ENCODE measurements around the gene WDR83. TPM values are rescaled to one million over a fixed set of nuclear protein-coding genes. Genes with fewer than 3 reads are reported as not detected.

WDR83 gene
- total and polyA plus RNA-seq, 2 experiments from 2014 or later, result 12.5 to 18.5 TPM

GRCh38 chr19:12647047-12647446 is 19.6 kb upstream of the WDR83 start:
- Histone ChIP-seq H3K4me2 (peak overlapping the region; percentile 77; the same call in 1 of the 2 replicates), H3K4me3 (0 out of 2 replicates have a peak overlapping the region, but pooled peaks have one; percentile 53), H3K9me2 (ENCODE audit: insufficient read depth) (no peaks in the 10 kb centered on the region), H3K36me3 (ENCODE audit: insufficient read depth) (no peaks in the 10 kb centered on the region), H3K27me3 (ENCODE audit: insufficient read depth) (no peaks in the 10 kb centered on the region), H3K79me2 (replicated peaks; ENCODE audit: insufficient read depth) (no peaks in the 10 kb centered on the region), H3F3A (replicated peaks; ENCODE audit: low read depth) (0 out of 2 replicates have a peak, but pooled peaks cover 7% of the 10 kb centered on the region), H3K4me1 (ENCODE audit: insufficient read depth) (no peaks in the 10 kb centered on the region), H3K27ac (ENCODE audit: low read depth) (no peak overlapping the region), H2AFZ (no peak overlapping the region), H4K20me1 (replicated peaks; ENCODE audit: insufficient read depth) (no peaks in the 10 kb centered on the region)
- H3K4me1 Mint-ChIP-seq, result peaks cover 2% of the 10 kb centered on the region; the same call in 2 of the 3 replicates
- no peak overlapping the region for H3K27ac Mint-ChIP-seq
- DNase-seq (ENCODE audit: low spot score) (no peak), ATAC-seq (no peak)
- H3K36me3 Mint-ChIP-seq (ENCODE audit: low read depth), result peaks cover 21% of the 10 kb centered on the region
- H3K27me3 Mint-ChIP-seq (ENCODE audit: insufficient read depth, low read depth, poor library complexity), result peaks cover 17% of the 10 kb centered on the region
- H3K9me3 Mint-ChIP-seq, result peaks cover 8% of the 10 kb centered on the region
- H3K4me3 Mint-ChIP-seq, result no peak overlapping the region; the same call in 2 of the 3 replicates
- TF ChIP-seq CTCF (conservative IDR thresholded peaks at IDR 0.05; ENCODE audit: low read depth in 2 of 2) (no peak), REST (IDR thresholded peaks at IDR 0.05; ENCODE audit: unreplicated experiment) (no peak), EZH2 (IDR thresholded peaks at IDR 0.05; ENCODE audit: low read depth, unreplicated experiment) (no peak), NANOG (IDR thresholded peaks at IDR 0.05; ENCODE audit: borderline replicate concordance) (no peak), ZNF462 (CRISPR knock-in tag; IDR thresholded peaks at IDR 0.05) (no peak), ZNF114 (CRISPR knock-in tag; IDR thresholded peaks at IDR 0.05) (no peak), CREB1 (CRISPR knock-in tag; IDR thresholded peaks at IDR 0.05; ENCODE audit: low read depth) (no peak), STAT1 (IDR thresholded peaks at IDR 0.05; ENCODE audit: unreplicated experiment) (no peak), POLR2AphosphoS5 (IDR thresholded peaks at IDR 0.05; ENCODE audit: low read depth) (no peak), ZNF331 (CRISPR knock-in tag; IDR thresholded peaks at IDR 0.05; ENCODE audit: low read depth) (no peak), JUNB (IDR thresholded peaks at IDR 0.05; ENCODE audit: unreplicated experiment) (no peak), EZH2phosphoT487 (IDR thresholded peaks at IDR 0.05; ENCODE audit: unreplicated experiment) (no peak)
- TF ChIP-seq, protein P1, sequence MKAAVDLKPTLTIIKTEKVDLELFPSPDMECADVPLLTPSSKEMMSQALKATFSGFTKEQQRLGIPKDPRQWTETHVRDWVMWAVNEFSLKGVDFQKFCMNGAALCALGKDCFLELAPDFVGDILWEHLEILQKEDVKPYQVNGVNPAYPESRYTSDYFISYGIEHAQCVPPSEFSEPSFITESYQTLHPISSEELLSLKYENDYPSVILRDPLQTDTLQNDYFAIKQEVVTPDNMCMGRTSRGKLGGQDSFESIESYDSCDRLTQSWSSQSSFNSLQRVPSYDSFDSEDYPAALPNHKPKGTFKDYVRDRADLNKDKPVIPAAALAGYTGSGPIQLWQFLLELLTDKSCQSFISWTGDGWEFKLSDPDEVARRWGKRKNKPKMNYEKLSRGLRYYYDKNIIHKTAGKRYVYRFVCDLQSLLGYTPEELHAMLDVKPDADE (IDR thresholded peaks at IDR 0.05), result no peak
